CD4-positive, alpha-beta memory T cell (primary cell): ENCODE data around the gene ZNF732. TPM values are rescaled to one million over a fixed set of nuclear protein-coding genes. Genes with fewer than 3 reads are reported as not detected.

ENCODE experiments used
- CTCF ChIA-PET: fragments of 350-600 bp; sonication (Branson Sonifier 250); formaldehyde crosslinking; loops from one replicate; lab custom pipeline; 2021; ENCODE audit warnings: inconsistent platforms; ENCODE audit not compliant: partially characterized antibody; lab: Charles Lee
- POLR2A ChIA-PET: fragments of 350-600 bp; sonication (Branson Sonifier 250); formaldehyde crosslinking; loops from one replicate; lab custom pipeline; 2021; ENCODE audit not compliant: partially characterized antibody; lab: Charles Lee
- DNase-seq, 5 donors: peaks; one replicate each; pipeline versions ENCODE4 v3.0.0 to v3.0.0-alpha.2; 2020 to 2022; ENCODE audit warnings: mixed read lengths in 1 of 5
- H3K27ac ChIP-seq: one replicate; pipeline ENCODE4 v1.7.0; 2013; ENCODE audit warnings: low read depth, low read length
- H3K27me3 ChIP-seq: 2 replicates; pipeline ENCODE4 v1.7.0; 2013; ENCODE audit warnings: mild to moderate bottlenecking, low read length, moderate library complexity; ENCODE audit not compliant: insufficient read depth
- H3K36me3 ChIP-seq: 2 replicates; pipeline ENCODE4 v1.7.0; 2013; ENCODE audit warnings: mild to moderate bottlenecking, low read length, moderate library complexity; ENCODE audit not compliant: insufficient read depth
- H3K4me1 ChIP-seq: 2 replicates; pipeline ENCODE4 v1.7.0; 2013; ENCODE audit warnings: mild to moderate bottlenecking, low read length, moderate library complexity; ENCODE audit not compliant: insufficient read depth
- H3K4me3 ChIP-seq, 2 donors: one replicate each; pipeline ENCODE4 v1.7.0; 2013; ENCODE audit warnings: low read length in 2 of 2, mild to moderate bottlenecking in 1 of 2
- H3K9me3 ChIP-seq, 2 donors: one replicate each; pipeline ENCODE4 v1.7.0; 2013; ENCODE audit warnings: low read length in 2 of 2, control low read depth in 1 of 2; ENCODE audit not compliant: control insufficient read depth in 1 of 2
- H3K27ac Mint-ChIP-seq, 7 donors: one replicate each; pipeline ENCODE4 v1.8.0; 2020 to 2021; ENCODE audit warnings: mixed read lengths in 7 of 7, mild to moderate bottlenecking in 6 of 7, inconsistent platforms in 3 of 7, moderate library complexity in 3 of 7
- H3K27me3 Mint-ChIP-seq, 2 donors: one replicate each; pipeline ENCODE4 v1.8.0; 2020 to 2021; ENCODE audit warnings: mixed read lengths in 2 of 2
- H3K36me3 Mint-ChIP-seq, 2 donors: one replicate each; pipeline ENCODE4 v1.8.0; 2020 to 2021; ENCODE audit warnings: mixed read lengths in 2 of 2, inconsistent platforms in 1 of 2, mild to moderate bottlenecking in 1 of 2
- H3K4me1 Mint-ChIP-seq, 4 donors: one replicate each; pipeline ENCODE4 v1.8.0; 2020 to 2021; ENCODE audit warnings: mixed read lengths in 4 of 4, mild to moderate bottlenecking in 1 of 4
- H3K4me3 Mint-ChIP-seq, 8 donors: one replicate each; pipeline ENCODE4 v1.8.0; 2020 to 2021; ENCODE audit warnings: mixed read lengths in 8 of 8, mild to moderate bottlenecking in 7 of 8, moderate library complexity in 6 of 8, inconsistent platforms in 3 of 8
- H3K9me3 Mint-ChIP-seq, 8 donors: one replicate each; pipeline ENCODE4 v1.8.0; 2020 to 2021; ENCODE audit warnings: mixed read lengths in 8 of 8, mild to moderate bottlenecking in 5 of 8, inconsistent platforms in 3 of 8, moderate library complexity in 1 of 8
- intact Hi-C: fragments of 100-400 bp; cut with micrococcal nuclease; formaldehyde crosslinking; loops from one replicate; pipeline ENCODE4 v1.15.1; 2023
- polyA plus RNA-seq, 2 donors: library from polyadenylated mRNA; unstranded; fragments of 300-500 nt; fragmentation: Illumina TruSeq; gene quantifications; one replicate each; pipeline ENCODE4 v1.2.3, GENCODE V29; 2021
- total RNA-seq, 2 experiments: library from RNA; stranded (reverse); gene quantifications; one replicate each; pipeline ENCODE4 v1.2.3, GENCODE V29; 2021

The ZNF732 gene
- total RNA-seq: not detected
- not detected for polyA plus RNA-seq

DNA sequence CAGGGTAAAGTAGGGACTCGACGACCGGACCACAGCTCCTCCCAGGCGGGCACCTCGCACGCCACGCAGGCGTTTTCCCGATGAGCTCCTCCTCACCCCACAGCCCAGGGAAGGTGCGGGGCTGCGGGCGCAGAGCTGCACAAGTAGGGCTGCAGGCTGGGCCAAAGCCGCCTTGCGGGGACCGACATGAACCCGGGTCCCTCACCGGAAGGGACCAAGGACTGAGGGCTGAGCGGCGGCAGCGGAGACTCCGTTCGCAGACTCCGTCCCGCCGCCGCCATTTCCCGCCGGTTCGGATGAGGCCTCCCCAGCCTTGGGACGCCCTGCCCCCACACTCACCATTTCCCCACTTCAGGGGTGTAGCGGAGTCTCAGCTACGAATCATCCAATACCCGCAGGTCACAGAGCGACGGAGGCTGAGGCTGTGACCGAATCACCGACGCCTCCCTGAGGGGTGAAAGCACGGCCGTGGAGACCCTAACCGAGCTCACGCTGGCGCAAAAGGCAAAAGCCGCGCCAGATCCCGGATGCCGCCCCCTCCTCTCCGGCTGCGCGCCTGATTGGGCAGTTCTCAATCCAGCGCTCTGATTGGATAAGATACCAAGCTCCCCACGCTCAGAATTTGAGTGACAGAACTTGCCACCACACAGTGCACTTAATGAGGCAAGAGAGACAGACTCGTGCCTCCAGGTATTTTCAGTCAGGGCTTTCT is at the start of gene ZNF732:
Gene ZNF732 (minus strand): TSS at position 506 of the 712 bp plus-strand sequence. CDS start 164 bp downstream, at position 342.
- POLR2A ChIA-PET: no interaction called here
- H3K27me3 ChIP-seq: no peaks in the 10 kb centered on the region
- H3K4me3 Mint-ChIP-seq: peak within 1 kb of the TSS in 3 of 8 donors; percentile 9 to 45 (median 44)
- H3K27me3 Mint-ChIP-seq: peaks cover 11 to 14% of the 10 kb centered on the region in 2 donors
- H3K27ac ChIP-seq: no peak within 1 kb of the TSS
- no peak within 1 kb of the TSS for H3K4me3 ChIP-seq
- intact Hi-C loops: no loop called here
- no peak within 1 kb of the TSS for H3K27ac Mint-ChIP-seq
- CTCF ChIA-PET: no interaction called here
- H3K36me3 ChIP-seq: no peaks in the 10 kb centered on the region
- H3K4me1 ChIP-seq: peaks cover 10% of the 10 kb centered on the region
- peaks cover 10 to 12% of the 10 kb centered on the region in 2 donors for H3K36me3 Mint-ChIP-seq
- H3K9me3 Mint-ChIP-seq: peaks cover 4 to 84% (median 64%) of the 10 kb centered on the region in 8 donors
- H3K4me1 Mint-ChIP-seq: peaks cover 3 to 13% (median 12%) of the 10 kb centered on the region in 4 donors
- DNase-seq: no peak
- peaks cover 0 to 9% of the 10 kb centered on the region in 2 donors for H3K9me3 ChIP-seq

DNA sequence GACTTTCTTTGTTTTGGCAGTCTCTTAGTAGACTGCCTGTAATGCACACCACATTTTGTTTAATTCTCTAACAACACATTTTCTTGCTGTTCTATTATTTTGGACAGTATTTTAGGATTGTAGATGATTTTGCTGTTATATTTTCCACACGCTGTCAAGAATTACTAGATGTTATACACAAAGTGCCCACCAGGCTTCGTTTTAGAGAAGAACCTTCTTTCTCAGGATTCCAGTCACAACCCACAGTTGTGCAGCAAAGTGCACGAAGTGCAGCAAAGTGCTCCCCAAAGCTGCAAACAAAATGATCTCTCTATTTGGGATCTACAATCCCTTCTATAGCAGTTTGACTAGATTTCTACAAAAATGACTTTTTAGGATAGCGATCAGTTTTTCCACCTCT is 34.7 kb upstream of the ZNF732 start:
- Histone ChIP-seq H3K27ac (no peak overlapping the region), H3K9me3 (peaks cover 0 to 26% of the 10 kb centered on the region in 2 donors), H3K36me3 (peaks cover 11% of the 10 kb centered on the region), H3K27me3 (no peaks in the 10 kb centered on the region), H3K4me1 (peaks cover 15% of the 10 kb centered on the region), H3K4me3 (no peak overlapping the region)
- intact Hi-C loops: no loop called here
- no peak for DNase-seq
- Mint-ChIP-seq H3K9me3 (peaks cover 2 to 74% (median 53%) of the 10 kb centered on the region in 8 donors), H3K4me1 (peaks cover 19 to 54% (median 33%) of the 10 kb centered on the region in 4 donors), H3K36me3 (peaks cover 62 to 63% of the 10 kb centered on the region in 2 donors), H3K27me3 (peaks cover 0 to 3% of the 10 kb centered on the region in 2 donors), H3K27ac (peak overlapping the region in 3 of 7 donors; percentile 59 to 70 (median 69)), H3K4me3 (peak overlapping the region in 7 of 8 donors; percentile 34 to 100 (median 55))
- ChIA-PET CTCF (no interaction called here), POLR2A (no interaction called here)

DNA sequence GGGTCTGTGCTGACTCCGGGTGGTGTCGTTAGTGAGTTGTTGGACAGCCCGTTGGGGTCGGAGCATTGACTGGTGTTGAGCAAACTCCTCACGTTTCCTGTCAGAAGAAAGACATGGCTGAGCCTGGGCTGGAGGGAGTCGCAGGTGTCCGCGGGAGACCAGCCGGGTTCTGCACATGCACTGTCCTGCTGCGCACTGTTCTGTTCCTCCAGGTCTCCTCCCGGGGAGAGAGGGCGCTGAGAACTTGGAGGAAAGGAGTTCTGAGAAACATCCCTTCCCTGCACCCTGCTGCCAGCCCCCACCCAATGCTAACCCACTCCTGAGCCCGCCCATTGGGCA is 33.5 kb upstream of the ZNF732 start:
- peak overlapping the region in 5 of 7 donors; percentile 75 to 99 (median 98) for H3K27ac Mint-ChIP-seq
- DNase-seq: no peak
- H3K9me3 Mint-ChIP-seq: peaks cover 2 to 69% (median 48%) of the 10 kb centered on the region in 8 donors
- intact Hi-C loops: loop anchor here (5.0 kb wide), 2 partner anchors 216 to 334 kb away; partner anchors contain the start of genes ATP5ME, MYL5 and ZNF718
- peaks cover 0 to 3% of the 10 kb centered on the region in 2 donors for H3K27me3 Mint-ChIP-seq
- H3K9me3 ChIP-seq: peaks cover 0 to 26% of the 10 kb centered on the region in 2 donors
- H3K27me3 ChIP-seq: no peaks in the 10 kb centered on the region
- H3K4me3 Mint-ChIP-seq: peak overlapping the region; percentile 96 to 100 (median 99)
- POLR2A ChIA-PET: interaction anchor here (0.8 to 3.2 kb wide), 4 partner anchors 27 to 214 kb away, joined by 3 to 33 read pairs (median 6); partner anchors contain the start of gene ZNF718
- peaks cover 2% of the 10 kb centered on the region for H3K36me3 ChIP-seq
- H3K4me3 ChIP-seq: peak overlapping the region; percentile 68 to 99
- H3K4me1 Mint-ChIP-seq: peaks cover 19 to 57% (median 35%) of the 10 kb centered on the region in 4 donors
- peaks cover 15% of the 10 kb centered on the region for H3K4me1 ChIP-seq
- CTCF ChIA-PET: interaction anchor here (1.3 kb wide), 1 partner anchor 135 kb away, joined by 3 read pairs; no protein-coding TSS in a partner anchor
- peak overlapping the region; percentile 78 for H3K27ac ChIP-seq
- peaks cover 50 to 55% of the 10 kb centered on the region in 2 donors for H3K36me3 Mint-ChIP-seq

- intact Hi-C loops: loop anchor here (1.0 to 5.0 kb wide), 4 partner anchors 136 to 334 kb away; partner anchors contain the start of genes ATP5ME, MYL5, PIGG and ZNF718
- Histone ChIP-seq H3K36me3 (no peaks in the 10 kb centered on the region), H3K4me1 (peaks cover 15% of the 10 kb centered on the region), H3K4me3 (peak overlapping the region; percentile 68 to 99), H3K27ac (peak overlapping the region; percentile 78), H3K9me3 (peaks cover 0 to 26% of the 10 kb centered on the region in 2 donors), H3K27me3 (no peaks in the 10 kb centered on the region)
- peak in 2 of 5 donors; percentile 52 to 70 for DNase-seq
- peak overlapping the region; percentile 96 to 100 (median 99) for H3K4me3 Mint-ChIP-seq
- H3K27me3 Mint-ChIP-seq: peaks cover 0 to 3% of the 10 kb centered on the region in 2 donors
- ChIA-PET POLR2A (interaction anchor here (0.7 to 3.2 kb wide), 6 partner anchors 28 to 286 kb away, joined by 3 to 33 read pairs (median 3); partner anchors contain the start of genes PIGG, ZNF718 and ZNF721), CTCF (interaction anchor here (1.3 kb wide), 2 partner anchors 95 to 136 kb away, joined by 3 to 4 read pairs; no protein-coding TSS in a partner anchor)
- peaks cover 45 to 53% of the 10 kb centered on the region in 2 donors for H3K36me3 Mint-ChIP-seq
- peaks cover 19 to 57% (median 35%) of the 10 kb centered on the region in 4 donors for H3K4me1 Mint-ChIP-seq
- H3K27ac Mint-ChIP-seq: peak overlapping the region; percentile 98 to 99 (median 99)
- peaks cover 2 to 65% (median 45%) of the 10 kb centered on the region in 8 donors for H3K9me3 Mint-ChIP-seq
These were observed 32.9 kb upstream of the ZNF732 start for GRCh38 chr4:337932-338758.

DNA sequence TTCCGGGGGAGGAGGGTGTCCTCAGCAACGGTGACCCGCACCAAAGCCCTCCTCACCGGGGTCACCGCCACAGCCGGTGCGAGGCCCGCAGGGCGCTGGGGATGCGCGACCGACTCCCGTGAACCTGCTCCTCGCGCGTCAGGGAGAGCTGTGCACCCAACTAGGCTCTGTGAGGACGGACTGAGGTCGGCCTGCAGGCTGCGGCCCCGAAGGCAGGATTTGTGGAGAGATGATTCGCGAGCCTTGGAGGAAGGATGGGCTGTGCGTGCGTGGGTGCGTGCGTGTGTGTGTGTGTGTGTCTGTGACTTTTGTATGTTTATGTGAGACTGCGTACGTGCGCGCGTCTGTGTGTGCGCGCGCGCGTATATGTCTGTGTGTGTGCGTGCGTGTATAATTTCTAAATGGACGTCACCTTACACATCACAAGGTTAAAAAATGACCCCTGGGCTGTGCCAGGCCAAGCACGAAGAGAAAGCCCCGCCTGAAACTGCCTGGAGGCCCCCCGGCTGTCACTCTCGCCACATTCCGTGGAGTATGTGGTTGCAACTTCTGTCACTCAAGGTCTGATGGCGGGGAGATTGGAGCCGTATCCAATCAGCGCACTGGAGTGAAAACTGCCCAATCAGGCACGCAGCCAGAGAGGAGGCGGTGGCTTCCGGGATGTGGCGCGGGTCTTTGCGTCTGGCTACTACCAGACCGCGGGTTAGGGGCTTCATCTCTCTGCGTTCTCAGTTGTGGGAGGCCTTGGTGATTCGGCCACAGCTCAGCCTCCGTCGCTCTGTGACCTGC is 32.1 kb upstream of the ZNF732 start, which contains the start of gene ZNF141:
Gene ZNF141 (plus strand): TSS at position 672 of the 789 bp plus-strand sequence. CDS start 170 bp downstream, outside the sequence.
- peaks cover 19 to 54% (median 35%) of the 10 kb centered on the region in 4 donors for H3K4me1 Mint-ChIP-seq
- H3K4me3 ChIP-seq: peak within 1 kb of the TSS; percentile 68 to 99
- peaks cover 37 to 49% of the 10 kb centered on the region in 2 donors for H3K36me3 Mint-ChIP-seq
- DNase-seq: peak; percentile 90 to 97 (median 94)
- intact Hi-C loops: loop anchor here (1.0 to 5.0 kb wide), 4 partner anchors 137 to 335 kb away; partner anchors contain the start of genes ATP5ME, MYL5, PIGG and ZNF718
- peaks cover 0 to 3% of the 10 kb centered on the region in 2 donors for H3K27me3 Mint-ChIP-seq
- peak within 1 kb of the TSS; percentile 96 to 100 (median 99) for H3K4me3 Mint-ChIP-seq
- ChIA-PET POLR2A (interaction anchor here (0.7 to 3.2 kb wide), 6 partner anchors 9 to 286 kb away, joined by 3 to 33 read pairs (median 4); partner anchors contain the start of genes PIGG, ZNF718 and ZNF721), CTCF (interaction anchor here (1.3 kb wide), 2 partner anchors 94 to 137 kb away, joined by 3 to 4 read pairs; no protein-coding TSS in a partner anchor)
- peak within 1 kb of the TSS; percentile 78 for H3K27ac ChIP-seq
- no peaks in the 10 kb centered on the region for H3K27me3 ChIP-seq
- H3K4me1 ChIP-seq: peaks cover 15% of the 10 kb centered on the region
- peaks cover 2 to 57% (median 39%) of the 10 kb centered on the region in 8 donors for H3K9me3 Mint-ChIP-seq
- H3K27ac Mint-ChIP-seq: peak within 1 kb of the TSS; percentile 98 to 99 (median 99)
- peaks cover 0 to 19% of the 10 kb centered on the region in 2 donors for H3K9me3 ChIP-seq
- H3K36me3 ChIP-seq: no peaks in the 10 kb centered on the region

DNA sequence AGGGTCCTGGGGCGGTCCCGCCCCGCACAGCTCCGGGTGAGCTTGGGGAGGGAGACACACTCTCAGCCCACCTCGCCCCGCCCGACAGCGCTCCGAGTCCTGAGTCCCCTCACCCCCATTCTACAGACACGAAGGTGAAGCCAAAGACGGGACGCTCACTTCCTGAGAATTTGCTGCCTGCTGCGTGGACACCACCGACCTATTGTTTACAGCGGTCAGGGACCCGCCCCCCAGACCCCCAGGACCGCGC is 31.5 kb upstream of the ZNF732 start:
- CTCF ChIA-PET: no interaction called here
- peak in 1 of 5 donors; percentile 49 for DNase-seq
- Histone ChIP-seq H3K36me3 (no peaks in the 10 kb centered on the region), H3K9me3 (peaks cover 0 to 15% of the 10 kb centered on the region in 2 donors), H3K27me3 (no peaks in the 10 kb centered on the region), H3K27ac (peak overlapping the region; percentile 78), H3K4me1 (peaks cover 15% of the 10 kb centered on the region), H3K4me3 (peak overlapping the region; percentile 68 to 99)
- POLR2A ChIA-PET: interaction anchor here (0.6 to 3.2 kb wide), 6 partner anchors 9 to 326 kb away, joined by 3 to 33 read pairs (median 4); partner anchors contain the start of genes PIGG, ZNF718 and ZNF721
- Mint-ChIP-seq H3K4me3 (peak overlapping the region; percentile 96 to 100 (median 99)), H3K9me3 (peaks cover 2 to 56% (median 34%) of the 10 kb centered on the region in 8 donors), H3K27ac (peak overlapping the region; percentile 98 to 99 (median 99)), H3K36me3 (peaks cover 33 to 44% of the 10 kb centered on the region in 2 donors), H3K27me3 (peaks cover 0 to 3% of the 10 kb centered on the region in 2 donors), H3K4me1 (peaks cover 19 to 51% (median 34%) of the 10 kb centered on the region in 4 donors)
- intact Hi-C loops: loop anchor here (1.0 to 5.0 kb wide), 4 partner anchors 137 to 335 kb away; partner anchors contain the start of genes ATP5ME, MYL5, PIGG and ZNF718
